ENCODE data around the gene JMJD1C. TPM values are rescaled to one million over a fixed set of nuclear protein-coding genes. Genes with fewer than 3 reads are reported as not detected.

JMJD1C gene
- total RNA-seq, 2 experiments from 2014 or later: 99.2 to 118 TPM

- Histone ChIP-seq H3K9me2 (ENCODE audit: insufficient read depth, low read length) (no peaks in the 10 kb centered on the region), H3K4me1 (ENCODE audit: insufficient read depth, low read length, poor library complexity, severe bottlenecking) (no peaks in the 10 kb centered on the region), H3K9me3 (ENCODE audit: low read length) (no peaks in the 10 kb centered on the region), H3K4me3 (ENCODE audit: low read depth, low read length, poor library complexity, severe bottlenecking) (no peak overlapping the region), H2AFZ (ENCODE audit: low read length) (no peak overlapping the region), H4K20me1 (ENCODE audit: insufficient read depth, low read length) (peaks cover 10% of the 10 kb centered on the region), H3K27ac (ENCODE audit: low read depth, low read length, poor library complexity, severe bottlenecking) (no peak overlapping the region), H3K4me2 (ENCODE audit: low read length) (no peak overlapping the region), H3K36me3 (ENCODE audit: insufficient read depth, low read length) (peaks cover 52% of the 10 kb centered on the region), H3K79me2 (ENCODE audit: insufficient read depth, low read depth, low read length) (peaks cover 60% of the 10 kb centered on the region)
- TF ChIP-seq CTCF (conservative IDR thresholded peaks at IDR 0.05; ENCODE audit: low read length): no peak
- TF ChIP-seq EZH2phosphoT487 (IDR thresholded peaks at IDR 0.05; ENCODE audit: borderline replicate concordance, low read depth, low read length): no peak
- DNase-seq (ENCODE audit: low spot score): no peak
- POLR2A ChIA-PET: interaction anchor here (0.5 to 3.3 kb wide), 5 partner anchors 10 to 438 kb away, joined by 3 to 33 read pairs (median 3); partner anchors contain the start of gene NRBF2
- intact Hi-C loops (cut with micrococcal nuclease; ENCODE audit: unreplicated experiment): no loop called here
- CTCF ChIA-PET (ENCODE audit: unreplicated experiment): interaction anchor here (0.6 to 1.5 kb wide), 2 partner anchors 20 to 760 kb away, joined by 3 to 4 read pairs; no protein-coding TSS in a partner anchor
- BruUV-seq (replicated peaks): no TSS peak
Observed at GRCh38 chr10:63146503-63146902, 319.3 kb downstream of the JMJD1C start.

- Histone ChIP-seq H2AFZ (ENCODE audit: low read length) (no peak overlapping the region), H4K20me1 (ENCODE audit: insufficient read depth, low read length) (peaks cover 14% of the 10 kb centered on the region), H3K9me3 (ENCODE audit: low read length) (no peaks in the 10 kb centered on the region), H3K4me3 (ENCODE audit: low read depth, low read length, poor library complexity, severe bottlenecking) (no peak overlapping the region), H3K4me2 (ENCODE audit: low read length) (no peak overlapping the region), H3K9me2 (ENCODE audit: insufficient read depth, low read length) (no peaks in the 10 kb centered on the region), H3K79me2 (ENCODE audit: insufficient read depth, low read depth, low read length) (peaks cover 67% of the 10 kb centered on the region), H3K36me3 (ENCODE audit: insufficient read depth, low read length) (peaks cover 52% of the 10 kb centered on the region), H3K27ac (ENCODE audit: low read depth, low read length, poor library complexity, severe bottlenecking) (no peak overlapping the region), H3K4me1 (ENCODE audit: insufficient read depth, low read length, poor library complexity, severe bottlenecking) (no peaks in the 10 kb centered on the region)
- BruUV-seq (replicated peaks): no TSS peak
- ChIA-PET POLR2A (interaction anchor here (0.5 to 3.3 kb wide), 5 partner anchors 8 to 434 kb away, joined by 3 to 33 read pairs (median 3); partner anchors contain the start of gene NRBF2), CTCF (ENCODE audit: unreplicated experiment) (interaction anchor here (1.5 kb wide), 1 partner anchor 21 kb away, joined by 4 read pairs; no protein-coding TSS in a partner anchor)
- no peak for DNase-seq (ENCODE audit: low spot score)
- intact Hi-C loops (cut with micrococcal nuclease; ENCODE audit: unreplicated experiment): no loop called here
- TF ChIP-seq CTCF (conservative IDR thresholded peaks at IDR 0.05; ENCODE audit: low read length) (no peak), EZH2phosphoT487 (IDR thresholded peaks at IDR 0.05; ENCODE audit: borderline replicate concordance, low read depth, low read length) (no peak)
Observed at GRCh38 chr10:63145782-63146181, 320.0 kb downstream of the JMJD1C start.

GRCh38 chr10:63143987-63144386 is 321.8 kb downstream of the JMJD1C start:
- no peaks in the 10 kb centered on the region for H3K9me3 ChIP-seq (ENCODE audit: low read length)
- peaks cover 14% of the 10 kb centered on the region for H4K20me1 ChIP-seq (ENCODE audit: insufficient read depth, low read length)
- H3K4me2 ChIP-seq (ENCODE audit: low read length): no peak overlapping the region
- DNase-seq (ENCODE audit: low spot score): no peak
- intact Hi-C loops (cut with micrococcal nuclease; ENCODE audit: unreplicated experiment): no loop called here
- H3K4me3 ChIP-seq (ENCODE audit: low read depth, low read length, poor library complexity, severe bottlenecking): no peak overlapping the region
- ChIA-PET POLR2A (interaction anchor here (3.3 kb wide), 1 partner anchor 9 kb away, joined by 33 read pairs; the partner anchor contains the start of gene NRBF2), CTCF (ENCODE audit: unreplicated experiment) (no interaction called here)
- BruUV-seq (replicated peaks): no TSS peak
- H3K79me2 ChIP-seq (ENCODE audit: insufficient read depth, low read depth, low read length): peaks cover 77% of the 10 kb centered on the region
- H3K36me3 ChIP-seq (ENCODE audit: insufficient read depth, low read length): peaks cover 63% of the 10 kb centered on the region
- no peaks in the 10 kb centered on the region for H3K4me1 ChIP-seq (ENCODE audit: insufficient read depth, low read length, poor library complexity, severe bottlenecking)
- no peak overlapping the region for H3K27ac ChIP-seq (ENCODE audit: low read depth, low read length, poor library complexity, severe bottlenecking)
- no peak overlapping the region for H2AFZ ChIP-seq (ENCODE audit: low read length)
- no peaks in the 10 kb centered on the region for H3K9me2 ChIP-seq (ENCODE audit: insufficient read depth, low read length)
- TF ChIP-seq CTCF (conservative IDR thresholded peaks at IDR 0.05; ENCODE audit: low read length): no peak
- TF ChIP-seq EZH2phosphoT487 (IDR thresholded peaks at IDR 0.05; ENCODE audit: borderline replicate concordance, low read depth, low read length): no peak
